ENCODE measurements around the gene SLC25A4.
"Not testable (repeated sequence)": the region's sequence is repeated elsewhere in the genome, so short reads cannot be mapped to it uniquely, and the experiment has no call there.

The SLC25A4 gene

DNA sequence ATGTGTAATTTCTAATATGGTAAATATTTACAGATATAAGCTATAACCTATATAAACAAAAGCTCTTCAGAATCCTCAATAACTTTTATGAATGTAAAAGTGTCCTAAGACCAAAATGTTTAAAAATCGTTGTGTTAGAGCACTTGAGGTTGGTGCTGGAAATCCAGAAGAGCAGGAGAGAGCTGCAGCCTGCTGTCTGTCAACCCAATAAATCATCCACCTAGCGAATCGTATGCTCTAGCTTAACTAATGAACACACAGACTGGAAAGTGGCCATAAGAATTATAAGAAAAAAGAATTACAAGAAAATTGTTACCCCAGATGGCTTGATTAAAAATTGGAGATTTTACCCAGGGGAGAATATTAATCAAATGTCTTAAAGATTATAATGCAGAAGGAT lies 43.7 kb downstream of the SLC25A4 start:
- DNase-seq, result no peak

DNA sequence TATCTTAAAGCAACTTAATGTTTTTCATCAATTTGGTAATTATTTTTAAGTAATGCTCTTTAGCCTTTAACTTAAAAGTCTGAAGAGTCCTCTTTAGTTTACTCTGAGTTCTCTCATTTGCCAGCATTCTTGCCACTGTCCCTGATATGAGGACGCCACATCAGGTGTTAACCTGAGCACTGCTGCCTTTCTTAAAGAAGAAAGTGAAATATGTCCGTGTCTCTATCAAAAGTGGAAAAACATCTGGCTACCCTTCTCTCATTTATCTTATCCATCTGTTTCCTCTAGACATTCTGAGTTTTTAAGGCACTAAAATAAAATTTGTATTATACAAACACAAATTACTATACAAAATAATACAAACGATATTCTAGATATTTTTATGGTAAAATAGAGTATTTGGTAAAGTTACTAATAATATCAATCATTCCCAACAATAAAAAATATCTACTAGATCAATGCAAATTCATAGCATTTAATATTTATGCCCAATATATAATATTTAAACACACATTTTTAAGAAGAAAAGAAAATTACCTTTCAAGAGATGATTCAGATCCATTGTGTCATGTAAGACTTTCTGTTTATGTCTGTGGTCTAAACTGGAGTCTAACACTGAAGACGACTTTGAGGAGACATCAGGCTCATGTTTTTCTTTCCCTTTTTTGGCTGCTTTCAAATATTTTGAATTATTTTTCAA lies 46.7 kb downstream of the SLC25A4 start:
- no peak for DNase-seq

DNA sequence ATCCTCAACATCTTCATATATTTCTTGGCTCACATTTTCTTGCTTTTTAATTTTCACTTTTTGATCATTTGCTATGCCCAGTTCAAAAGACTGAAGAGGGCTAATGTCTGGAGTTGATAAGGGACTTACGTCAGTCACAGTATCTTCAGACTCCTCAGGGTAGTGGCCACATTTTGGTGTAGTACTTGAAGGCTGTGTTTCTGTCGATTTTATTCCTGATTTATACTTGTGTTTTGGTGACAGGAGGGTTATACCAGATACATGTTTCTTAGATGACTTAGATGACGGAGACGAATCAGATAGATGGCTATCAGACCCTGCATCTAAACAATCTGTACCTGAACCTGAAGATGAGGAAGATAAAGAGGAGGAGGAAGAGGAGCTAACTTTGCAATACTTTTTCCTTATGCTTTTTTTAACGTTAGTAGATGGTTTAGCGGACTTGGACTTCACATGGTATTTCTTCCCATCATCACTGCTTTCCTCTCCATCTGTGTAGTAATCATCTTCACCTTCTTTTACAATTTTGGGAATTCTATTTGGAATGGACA lies 47.3 kb downstream of the SLC25A4 start:
- no peak for DNase-seq

DNA sequence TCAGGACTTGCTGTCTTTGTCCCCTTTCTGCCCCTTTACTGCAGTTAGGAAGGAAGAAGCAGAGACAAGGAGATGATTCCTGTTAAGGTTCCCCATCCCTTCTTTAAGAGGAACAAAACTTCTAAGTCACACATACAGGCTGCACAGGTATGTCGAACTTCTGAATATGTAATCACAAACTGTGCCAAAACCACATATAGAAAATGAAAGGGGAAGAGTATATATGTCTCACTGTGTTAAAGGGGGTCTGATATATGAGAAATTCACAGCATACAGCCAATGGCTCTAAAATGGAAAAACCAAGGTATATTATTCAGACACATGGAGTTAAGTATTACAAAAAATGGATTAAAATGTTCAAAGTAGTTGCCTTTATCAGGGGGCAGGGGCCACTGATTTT lies 49.0 kb downstream of the SLC25A4 start:
- no peak for DNase-seq

DNA sequence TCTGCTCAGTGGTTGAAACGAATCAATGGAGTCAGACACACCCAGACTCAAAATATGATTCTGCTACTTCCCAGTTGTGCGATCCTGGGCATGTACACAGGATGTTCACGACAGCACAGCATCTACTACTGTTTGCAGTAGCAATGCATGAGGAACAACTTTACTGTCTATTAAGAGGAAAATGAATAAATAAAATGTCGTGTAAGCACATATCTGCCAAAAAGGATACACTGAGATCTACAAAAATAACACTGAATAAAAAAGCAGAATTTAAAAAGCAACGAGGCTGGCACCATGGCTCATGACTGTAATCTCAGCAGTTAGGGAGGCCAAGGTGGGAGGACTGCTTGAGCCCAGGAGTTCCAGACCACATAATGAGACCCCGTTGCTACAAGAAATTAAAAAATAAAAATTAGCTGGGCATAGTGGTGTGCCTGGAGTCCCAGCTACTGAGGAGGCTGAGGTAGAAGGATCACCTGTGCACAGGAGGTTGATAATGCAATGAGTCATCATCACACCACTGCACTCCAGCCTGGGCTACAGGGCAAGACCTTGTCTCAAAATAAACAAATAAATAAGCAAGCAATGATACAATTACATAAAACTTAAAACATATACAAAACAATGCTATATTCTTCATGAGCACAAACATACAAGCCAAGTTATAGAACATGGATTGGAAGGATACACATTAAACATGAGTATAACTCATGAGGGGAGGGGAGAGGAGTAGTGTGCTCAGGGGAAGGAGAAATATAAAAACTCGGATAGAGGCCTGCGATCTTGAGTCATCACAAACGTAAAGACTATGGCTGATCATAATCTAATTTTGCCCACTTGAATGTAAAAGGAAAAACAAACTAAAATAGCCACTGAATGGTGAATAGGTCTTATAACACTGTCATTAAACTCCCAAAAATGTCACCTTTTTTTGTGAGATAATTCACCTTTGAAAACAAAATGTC lies 52.1 kb downstream of the SLC25A4 start:
- DNase-seq, result no peak

DNA sequence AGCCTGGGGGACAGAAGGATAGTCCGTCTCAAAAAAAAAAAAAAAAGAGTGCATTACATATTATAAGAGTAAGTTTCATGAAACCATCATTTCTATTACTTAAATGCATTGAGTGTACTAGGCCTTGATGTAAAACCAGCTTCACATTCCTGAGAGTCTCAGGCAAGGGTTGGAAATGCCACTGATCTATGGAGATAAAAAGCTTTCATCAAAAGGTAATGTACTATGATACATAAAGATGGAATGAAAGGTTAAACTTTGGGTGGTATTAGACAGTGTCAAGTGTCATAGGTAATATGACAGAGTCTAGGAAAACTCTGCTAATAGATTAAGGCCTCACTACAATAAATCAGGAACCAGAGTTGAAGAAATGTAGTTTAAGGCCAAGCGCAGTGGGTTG lies 53.4 kb downstream of the SLC25A4 start:
- no peak for DNase-seq

DNA sequence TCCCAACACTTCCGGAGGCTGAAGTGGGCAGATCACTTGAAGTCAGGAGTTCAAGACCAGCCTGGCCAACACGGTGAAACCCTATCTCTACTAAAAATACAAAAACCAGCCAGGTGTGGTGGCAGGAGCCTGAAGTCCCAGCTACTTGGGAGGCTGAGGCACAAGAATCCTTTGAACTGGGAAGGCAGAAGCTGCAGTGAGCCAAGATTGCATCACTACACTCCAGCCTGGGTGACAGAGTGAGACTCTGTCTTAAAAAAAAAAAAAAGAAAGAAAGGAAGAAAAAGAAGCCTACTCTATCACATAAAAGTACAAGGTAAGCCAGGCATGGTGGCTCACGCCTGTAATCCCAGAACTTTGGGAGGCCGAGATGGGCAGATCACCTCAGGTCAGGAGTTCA lies 55.1 kb downstream of the SLC25A4 start:
- not testable (repeated sequence) for DNase-seq
